HG03432 (cell line): ENCODE data around the gene ZNF581.

Source experiments
- ATAC-seq: cut with Tn5 transposase; IDR thresholded peaks from one replicate; pipeline ENCODE4 v1.9.1; 2021; ENCODE audit warnings: mild to moderate bottlenecking, moderate library complexity; ENCODE audit not compliant: unreplicated experiment

The ZNF581 gene

DNA sequence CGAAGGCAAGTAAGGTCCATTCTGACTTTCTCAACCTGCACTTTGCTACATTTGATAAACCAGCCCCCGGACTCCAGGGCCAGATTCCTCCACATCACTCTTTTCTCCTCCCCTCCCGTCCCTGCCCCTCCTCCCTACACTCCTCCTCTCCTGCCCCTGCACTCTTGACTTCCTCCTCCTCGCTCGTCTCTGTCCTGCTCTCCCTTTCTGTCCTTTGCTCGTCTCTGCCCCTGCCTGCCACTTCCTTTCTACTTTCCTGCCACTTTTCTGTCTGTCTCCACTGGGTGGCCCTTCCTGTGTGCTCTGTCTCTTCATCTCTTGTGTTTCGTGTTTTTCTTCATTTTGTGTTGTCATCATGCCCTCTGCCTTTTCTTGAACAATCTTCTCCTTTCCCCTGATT, 18.4 kb downstream of the ZNF581 start:
- no peak for ATAC-seq

DNA sequence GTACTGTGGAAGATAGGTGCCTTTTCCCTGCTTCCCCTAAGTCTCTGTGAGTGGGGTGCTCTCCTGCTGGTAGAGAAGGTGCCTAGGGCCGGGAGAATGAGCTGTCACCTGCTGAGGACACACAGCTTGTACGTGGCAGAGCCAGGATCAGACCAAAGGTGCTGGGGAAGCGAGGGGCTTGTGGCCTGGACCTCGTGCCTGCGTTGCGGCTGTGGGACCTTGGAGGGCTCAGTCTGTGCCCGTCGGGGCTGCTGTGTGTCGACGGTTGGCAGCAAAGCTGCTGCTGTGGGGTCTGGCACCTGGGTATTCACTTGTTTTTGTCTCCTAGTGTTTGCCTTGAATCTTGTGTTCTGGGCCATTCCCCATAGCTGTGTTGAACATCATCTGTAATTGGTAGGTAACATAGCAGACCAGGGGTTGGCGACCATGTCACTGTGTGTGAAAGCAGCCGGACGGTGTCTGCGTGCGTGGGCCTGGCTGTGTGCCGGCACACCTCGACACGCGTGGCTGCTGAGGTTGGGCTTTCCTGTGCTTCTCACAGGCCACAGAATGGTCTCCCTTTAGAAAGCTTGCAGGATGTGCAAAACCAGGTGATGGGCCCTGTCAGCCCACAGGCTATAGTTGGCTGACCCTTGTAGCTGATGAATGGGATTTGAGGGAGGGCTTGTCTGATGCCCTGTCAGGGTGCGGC, 20.5 kb downstream of the ZNF581 start:
- ATAC-seq = no peak

DNA sequence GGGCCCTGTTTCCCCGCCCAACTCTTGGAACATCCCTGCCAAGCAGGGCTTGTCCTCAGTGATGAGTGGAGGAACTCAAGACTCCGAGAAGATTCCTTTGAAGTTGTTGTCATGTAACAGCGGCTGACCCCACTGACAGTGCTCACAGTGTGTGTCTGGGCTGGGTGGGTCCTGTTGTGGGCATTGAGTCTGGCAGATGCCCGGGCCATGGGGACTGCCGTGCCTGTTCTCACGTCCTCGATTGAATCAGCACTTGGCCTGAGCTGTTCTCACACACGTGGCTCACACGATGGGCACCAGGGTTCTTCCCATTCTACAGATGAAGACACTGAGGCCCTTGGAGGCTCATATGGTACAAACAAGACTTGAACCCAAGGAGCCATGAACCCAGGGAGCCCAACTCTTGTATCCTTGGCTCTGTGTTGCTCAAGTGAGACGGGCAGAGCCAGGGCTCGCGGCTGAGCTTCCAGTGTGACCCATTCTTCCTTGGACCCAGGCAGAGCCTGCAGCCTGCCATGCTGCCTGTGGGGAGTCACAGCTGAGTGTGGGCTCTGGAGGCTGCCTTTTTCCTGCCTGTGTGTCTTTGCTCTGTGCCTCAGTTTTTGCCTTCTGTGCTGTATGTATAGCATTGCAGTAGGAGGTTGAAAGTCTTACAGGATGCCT, 23.0 kb downstream of the ZNF581 start:
- no peak for ATAC-seq

DNA sequence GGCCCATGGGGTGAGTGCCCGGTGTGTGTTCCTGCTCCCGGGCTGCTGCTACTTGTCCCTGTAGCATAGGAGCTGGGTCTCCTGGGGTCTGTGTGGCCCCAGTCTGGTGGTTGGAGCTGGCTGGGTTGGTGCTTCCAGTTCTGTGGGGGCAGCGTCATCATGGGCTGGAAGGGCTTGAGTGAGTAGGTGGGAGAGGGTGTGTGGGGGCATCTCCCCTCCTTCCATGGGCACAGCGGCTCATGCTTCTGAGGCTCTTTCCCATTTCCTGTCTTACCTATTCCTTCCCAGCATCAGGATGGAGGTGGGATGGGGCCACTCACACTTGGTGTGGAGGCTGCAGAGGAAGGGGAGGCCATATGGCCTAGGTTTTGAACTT, 23.5 kb downstream of the ZNF581 start:
- no peak for ATAC-seq

DNA sequence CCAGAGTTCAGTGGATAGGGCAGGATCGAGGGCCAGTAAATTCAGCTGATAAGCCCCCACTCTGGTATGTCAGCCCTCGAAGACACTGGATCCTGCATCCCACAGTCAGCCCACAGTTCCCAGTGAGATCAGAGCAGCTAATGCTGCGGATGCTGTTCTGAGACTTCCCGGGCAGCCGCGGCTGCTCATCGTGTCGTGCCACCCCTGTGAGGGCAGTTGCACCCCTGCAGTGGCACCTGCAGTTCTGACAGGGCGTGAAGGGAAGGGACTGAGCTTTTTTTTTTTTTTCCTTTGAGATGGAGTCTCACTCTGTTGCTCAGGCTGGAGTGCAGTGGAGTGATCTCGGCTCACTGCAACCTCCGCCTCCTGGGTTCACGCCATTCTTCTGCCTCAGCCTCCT, 24.1 kb downstream of the ZNF581 start:
- no peak for ATAC-seq

DNA sequence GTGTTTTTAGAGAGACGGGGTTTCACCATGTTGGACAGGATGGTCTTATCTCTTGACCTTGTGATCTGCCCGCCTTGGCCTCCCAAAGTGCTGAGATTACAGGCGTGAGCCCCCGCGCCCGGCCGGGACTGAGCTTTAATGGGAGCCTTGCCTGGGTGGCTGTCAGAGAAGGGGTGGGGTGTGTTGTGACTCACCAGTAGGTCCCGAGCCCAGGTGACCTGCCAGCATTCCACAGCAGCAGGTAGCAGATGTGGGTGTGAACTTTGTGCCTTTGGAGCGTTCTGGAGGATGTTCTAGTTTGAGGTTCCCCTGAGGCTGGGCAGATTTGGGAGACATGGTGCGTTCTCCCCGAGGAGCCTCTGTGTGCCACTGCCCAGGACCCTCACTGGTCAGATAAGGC, 24.5 kb downstream of the ZNF581 start:
- ATAC-seq = no peak

DNA sequence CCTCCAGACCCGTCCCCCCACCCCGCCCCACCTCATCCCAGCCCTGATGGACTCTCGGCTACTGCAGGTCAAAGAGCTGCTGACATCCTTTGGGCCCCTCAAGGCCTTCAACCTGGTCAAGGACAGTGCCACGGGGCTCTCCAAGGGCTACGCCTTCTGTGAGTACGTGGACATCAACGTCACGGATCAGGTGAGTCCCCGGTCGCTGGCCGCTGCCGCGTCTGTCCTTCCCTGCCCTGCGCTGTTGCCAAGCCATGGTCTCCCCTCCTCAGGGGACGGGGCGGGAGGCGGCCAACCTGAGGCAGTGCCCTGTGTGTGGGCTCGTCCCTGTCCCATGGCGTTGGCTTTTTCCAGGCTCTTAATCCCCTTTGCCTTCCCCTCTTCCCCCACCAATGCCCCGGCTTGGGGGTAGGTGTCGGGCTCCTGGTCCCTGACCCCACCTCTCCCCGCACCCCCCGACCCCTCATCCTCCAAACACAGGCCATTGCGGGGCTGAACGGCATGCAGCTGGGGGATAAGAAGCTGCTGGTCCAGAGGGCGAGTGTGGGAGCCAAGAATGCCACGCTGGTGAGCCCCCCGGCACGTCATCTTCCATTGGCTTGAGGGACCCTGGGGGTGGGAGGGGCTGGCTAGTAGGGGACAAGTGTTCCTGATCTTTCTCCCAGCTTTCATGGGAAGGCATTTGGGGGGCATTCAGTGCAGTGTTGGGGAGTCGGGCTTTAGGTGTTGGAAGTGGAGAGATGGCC, 25.3 kb downstream of the ZNF581 start:
- ATAC-seq = no peak

DNA sequence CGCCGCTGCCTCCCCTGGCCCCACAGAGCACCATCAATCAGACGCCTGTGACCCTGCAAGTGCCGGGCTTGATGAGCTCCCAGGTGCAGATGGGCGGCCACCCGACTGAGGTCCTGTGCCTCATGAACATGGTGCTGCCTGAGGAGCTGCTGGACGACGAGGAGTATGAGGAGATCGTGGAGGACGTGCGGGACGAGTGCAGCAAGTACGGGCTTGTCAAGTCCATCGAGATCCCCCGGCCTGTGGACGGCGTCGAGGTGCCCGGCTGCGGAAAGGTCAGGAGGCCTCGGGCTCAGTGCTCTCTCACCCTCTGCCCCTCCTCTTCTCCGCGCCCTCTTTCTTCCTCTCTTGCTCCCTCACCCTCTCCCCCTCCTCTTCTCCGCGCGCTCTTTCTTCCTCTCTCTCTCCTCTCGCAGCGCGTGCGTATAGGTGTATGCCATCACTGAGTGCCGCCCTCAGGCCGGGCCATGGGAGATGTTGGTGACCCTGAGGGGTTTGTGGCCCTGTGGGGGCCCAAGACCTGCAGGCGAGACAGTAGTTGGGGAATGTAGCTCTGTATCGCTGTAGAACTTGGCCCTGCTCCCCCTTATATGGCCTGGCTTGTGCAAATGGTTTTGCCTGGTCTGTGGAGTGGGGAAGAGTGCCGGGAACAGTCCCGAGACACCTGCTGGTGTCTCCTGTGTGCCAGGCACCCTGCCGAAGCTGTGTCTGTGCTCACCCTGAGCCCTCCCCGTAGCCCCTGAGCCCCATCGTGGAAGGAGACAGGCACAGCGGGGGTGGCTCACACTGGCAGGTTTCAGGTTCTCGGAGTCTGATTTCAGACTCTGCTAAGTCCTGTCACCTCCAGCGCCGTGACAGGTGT, 26.2 kb downstream of the ZNF581 start:
- no peak for ATAC-seq

DNA sequence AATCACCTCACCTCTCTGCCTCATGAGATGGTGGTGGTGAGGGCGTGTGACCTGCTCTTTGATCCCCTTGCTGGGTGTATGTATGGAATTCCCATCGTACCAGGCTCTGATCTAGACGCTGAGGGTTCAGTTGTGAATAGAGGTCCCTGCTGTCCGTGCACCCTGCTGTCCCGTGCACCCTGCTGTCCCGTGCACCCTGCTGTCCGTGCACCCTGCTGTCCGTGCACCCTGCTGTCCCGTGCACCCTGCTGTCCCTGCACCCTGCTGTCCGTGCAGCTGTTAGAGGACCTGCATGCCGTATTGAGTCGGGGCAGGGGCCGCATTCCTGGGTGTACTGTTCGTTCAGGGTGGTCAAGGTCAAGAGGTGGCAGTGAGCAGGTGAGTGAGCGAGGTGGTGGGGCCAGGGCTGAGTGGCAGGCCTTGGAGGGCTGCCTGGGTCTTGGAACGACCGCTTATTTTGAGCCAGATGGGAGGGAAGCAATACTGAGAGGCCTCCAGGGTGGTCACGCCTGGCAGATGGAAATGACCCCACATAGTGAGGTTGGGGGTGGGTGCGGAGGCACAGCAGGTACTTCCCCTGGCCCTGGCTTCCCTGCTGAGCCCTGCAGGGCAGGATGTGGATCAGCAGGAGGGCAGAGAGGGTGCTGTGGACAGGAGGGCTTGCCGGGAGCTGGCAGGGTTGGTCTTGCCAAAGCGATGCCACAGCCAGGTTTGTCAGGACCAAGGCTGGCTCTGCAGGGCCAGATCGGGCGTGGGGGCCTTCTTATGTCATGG, 27.0 kb downstream of the ZNF581 start:
- no peak for ATAC-seq

DNA sequence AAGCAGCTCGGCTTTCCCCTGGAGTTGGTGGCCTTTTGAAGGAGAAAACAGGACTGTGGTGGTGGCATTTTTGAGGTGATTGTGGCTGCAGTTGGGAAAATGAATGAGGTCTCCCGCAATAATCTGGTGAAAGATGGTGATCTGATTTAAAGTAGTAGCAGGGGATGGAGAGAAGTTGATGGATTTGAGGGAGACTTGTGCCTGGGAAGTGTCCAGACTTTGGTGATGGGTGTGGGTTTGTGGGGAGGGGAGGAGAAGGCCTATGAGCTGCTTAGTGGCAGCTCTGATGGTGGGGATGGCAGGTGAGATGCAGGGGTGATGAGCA, 27.6 kb downstream of the ZNF581 start:
- no peak for ATAC-seq

DNA sequence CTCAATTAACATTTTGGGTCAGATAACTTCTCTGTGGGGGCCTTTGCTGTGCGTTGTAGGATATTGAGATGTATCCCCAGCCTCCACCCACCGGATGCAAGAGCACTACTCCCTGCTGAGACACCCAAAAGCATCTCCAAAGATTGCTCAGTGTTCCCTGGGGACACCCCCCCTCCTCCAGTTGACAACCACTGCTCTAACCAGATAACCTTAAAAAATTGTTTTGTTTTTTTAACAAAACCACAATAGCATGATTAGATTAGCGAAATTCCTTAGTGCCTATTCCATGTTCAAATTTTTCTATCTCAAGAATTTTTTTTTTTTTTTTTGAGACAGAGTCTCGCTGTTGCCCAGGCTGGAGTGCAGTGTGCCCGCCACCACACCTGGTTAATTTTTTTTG, 29.0 kb downstream of the ZNF581 start:
- no peak for ATAC-seq

DNA sequence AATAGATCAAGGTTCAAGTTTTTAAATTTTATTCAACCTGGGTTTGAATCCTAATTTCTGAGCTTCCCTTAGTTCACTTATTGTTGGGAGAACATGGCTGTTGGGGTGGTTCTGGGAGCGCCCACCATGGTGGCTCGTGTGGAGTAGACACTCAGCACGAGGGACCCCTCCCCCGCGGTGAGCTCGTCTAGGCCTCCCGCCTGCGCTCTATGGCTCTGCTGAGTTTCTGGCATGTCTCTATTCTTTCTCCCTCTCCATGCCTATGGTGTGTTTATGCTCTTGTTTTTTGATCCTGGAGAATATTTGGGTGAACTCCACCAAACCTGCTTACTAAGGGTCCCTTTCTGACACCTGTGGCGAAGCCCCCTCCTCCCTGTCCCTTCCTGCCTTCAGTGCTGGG, 30.0 kb downstream of the ZNF581 start:
- ATAC-seq = no peak

DNA sequence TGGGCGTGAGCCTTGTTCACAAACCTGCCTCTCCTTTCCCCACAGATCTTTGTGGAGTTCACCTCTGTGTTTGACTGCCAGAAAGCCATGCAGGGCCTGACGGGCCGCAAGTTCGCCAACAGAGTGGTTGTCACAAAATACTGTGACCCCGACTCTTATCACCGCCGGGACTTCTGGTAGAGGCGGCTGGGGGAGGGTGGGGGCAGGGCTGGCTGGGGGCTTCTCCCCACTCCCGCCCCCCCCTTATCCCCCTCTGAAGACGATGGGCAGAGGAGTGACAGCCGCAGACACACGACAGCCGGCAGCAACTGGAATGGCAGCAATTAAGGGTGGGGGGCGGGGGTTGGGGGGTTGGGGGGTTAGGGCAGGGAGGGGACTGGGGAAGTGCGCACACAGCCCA, 30.4 kb downstream of the ZNF581 start:
- no peak for ATAC-seq

DNA sequence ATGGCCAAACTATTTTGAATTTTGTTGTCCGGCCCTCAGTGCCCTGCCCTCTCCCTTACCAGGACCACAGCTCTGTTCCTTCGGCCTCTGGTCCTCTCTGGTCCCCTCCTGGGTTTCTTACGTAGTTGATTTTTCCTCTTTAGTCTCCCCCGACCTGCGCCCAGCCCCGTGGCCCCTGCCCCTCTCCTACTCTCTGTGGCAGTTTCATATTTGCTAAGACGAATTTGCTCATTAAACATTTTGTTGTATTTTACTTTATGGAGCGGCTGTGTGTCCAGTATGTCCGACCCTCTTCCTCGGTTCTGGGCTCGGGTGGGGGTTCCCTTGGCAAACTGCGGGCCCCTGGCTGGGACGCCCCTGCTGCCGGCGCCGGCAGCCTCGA, 31.0 kb downstream of the ZNF581 start:
- ATAC-seq = no peak

DNA sequence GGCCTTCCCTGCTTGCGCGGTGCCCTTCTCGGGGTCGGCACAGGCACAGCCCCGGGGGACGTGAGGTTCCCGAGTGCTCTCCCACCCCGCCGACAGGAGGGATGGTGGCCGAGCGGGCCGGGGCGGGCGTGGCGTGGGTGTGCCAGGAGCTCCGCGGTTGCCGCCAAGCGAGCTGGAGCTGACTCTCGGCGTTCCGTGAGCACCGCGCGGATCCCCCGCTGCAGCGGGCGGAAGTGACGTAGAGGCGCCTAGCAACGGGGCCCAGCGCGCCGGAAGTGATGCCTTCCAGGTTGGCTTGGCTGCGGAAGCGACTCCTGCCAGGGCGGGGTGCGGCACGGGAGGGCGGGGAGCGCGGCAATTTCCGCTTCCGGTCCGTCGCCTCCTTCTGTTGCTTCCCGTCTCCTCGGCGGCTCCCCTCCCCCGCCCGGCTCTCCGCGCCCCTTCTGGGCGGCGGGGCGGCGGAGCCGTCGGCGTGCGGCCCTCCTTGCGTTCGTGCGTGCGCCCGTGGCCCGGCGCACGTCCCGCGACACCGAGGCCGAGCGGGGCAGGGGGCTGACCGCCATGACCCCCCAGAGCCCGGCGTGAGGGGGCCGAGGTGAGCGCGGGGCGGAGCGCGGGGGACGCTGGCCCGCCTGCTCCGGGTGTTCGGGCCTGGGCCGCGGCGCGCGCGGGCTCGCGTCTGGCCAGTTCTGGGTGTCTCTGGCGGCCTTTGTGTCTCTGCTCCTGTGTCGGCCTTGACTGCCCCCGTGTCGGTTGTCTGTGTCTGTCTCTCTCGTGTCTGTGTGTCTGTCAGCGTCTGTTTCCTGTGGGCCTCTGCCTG, 31.6 kb downstream of the ZNF581 start, which contains the start of gene EPN1:
EPN1 (plus strand) TSS at position 386 of the 820 bp plus-strand sequence. CDS start 3,402 bp downstream, outside the sequence.
- peak; percentile 77 for ATAC-seq

DNA sequence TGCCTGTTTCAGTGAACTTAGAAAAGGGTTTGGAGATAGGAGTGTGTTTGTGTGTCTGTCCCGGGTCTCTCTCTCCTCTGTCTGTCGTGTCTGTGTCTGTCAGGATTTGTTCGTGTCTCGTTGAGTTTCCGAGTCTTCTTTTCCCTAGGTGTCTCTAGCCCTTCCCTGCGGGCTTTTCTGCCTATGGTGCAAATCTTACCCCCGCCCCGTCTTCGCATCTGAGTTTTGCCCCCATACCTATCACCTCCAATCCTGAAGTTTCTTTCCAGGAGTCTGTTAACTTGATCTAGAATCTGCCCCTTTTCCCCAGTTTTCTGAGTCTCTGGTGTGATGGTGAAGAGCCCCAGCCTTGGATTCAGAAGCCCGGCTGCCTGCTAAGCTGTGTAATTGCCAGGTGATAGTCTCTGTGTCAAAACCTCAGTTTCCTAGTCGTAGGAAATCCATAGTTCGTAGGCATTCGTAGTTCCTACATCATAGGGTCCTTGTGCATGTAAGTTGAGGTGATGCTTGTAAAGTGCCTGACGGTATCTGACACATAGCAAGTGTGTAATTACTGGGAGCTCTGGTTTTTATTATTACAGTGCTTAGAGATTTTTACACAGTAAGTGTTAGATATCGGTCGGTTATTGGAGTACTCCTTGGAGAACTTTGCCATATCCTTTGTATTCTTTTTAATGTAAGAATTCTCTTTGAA, 32.4 kb downstream of the ZNF581 start:
- no peak for ATAC-seq

DNA sequence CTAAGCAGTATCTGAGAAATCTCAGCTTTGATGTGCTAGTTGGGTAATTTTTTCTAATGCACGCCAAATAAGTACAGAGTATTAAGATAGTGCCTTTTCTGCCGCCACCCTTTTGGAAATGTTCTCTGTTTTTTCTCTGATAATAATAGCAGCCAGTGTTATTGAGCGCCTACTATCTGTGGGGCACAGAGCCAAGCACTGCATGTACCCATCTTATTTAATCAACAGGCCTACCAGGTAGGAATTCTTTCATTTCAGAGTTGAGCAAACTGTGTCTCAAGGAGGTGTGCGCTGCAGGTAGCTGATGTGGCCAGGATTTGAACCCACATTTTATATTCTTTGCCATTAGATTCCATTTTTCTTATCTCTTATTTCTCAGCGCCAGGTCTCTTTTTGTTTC, 32.9 kb downstream of the ZNF581 start:
- ATAC-seq = no peak

DNA sequence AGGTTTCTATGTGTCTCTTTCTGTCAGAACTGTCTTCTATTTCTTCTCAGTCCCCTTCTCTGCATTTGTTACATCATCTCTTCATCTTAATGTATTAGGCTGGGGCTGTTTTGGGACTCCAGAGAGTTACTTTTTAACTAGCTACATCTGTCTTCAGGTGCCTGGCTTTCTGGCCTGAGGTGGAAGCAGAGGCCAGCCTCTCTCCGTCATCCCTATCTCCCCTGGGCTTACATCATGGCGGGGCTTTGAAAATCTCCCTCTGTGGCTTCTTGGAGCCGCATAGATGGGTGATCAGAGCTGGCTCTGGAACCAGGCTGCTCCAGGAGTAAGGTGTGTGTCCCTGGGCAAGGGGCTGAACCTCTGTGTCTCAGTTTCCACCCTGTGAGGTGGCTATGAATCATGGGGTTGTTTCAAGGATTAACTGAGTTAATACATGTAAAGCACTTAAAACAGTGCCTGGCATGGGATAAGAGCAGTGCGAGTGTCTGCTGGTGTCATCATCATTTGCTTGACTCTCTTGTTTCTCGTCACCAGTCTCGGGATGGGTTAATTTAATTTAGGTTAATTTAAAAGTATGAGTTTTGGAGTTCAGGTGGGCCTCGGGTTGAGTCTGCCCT, 33.5 kb downstream of the ZNF581 start:
- ATAC-seq = no peak

DNA sequence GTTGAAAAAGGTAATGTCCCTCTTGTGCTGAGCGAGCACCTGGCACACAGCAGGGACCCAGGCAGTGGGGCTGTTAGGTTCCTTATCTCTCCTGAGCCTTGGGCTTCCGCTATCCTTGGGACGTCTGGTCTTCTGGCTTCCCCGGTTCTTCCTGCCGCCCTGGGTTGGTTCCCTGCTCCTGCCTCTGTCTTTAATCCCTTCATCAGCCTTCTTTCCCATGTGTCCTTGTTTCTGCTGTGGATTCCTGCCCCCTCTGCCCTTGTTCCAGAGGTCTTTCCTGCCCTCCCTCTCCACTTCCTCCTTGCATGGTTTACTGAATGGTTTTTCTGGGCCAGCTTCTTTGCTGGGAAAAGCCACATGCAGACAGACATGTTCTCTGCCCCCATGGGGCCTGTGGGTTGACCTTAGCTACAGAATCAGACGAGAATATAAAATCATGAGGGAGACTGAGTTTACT, 34.2 kb downstream of the ZNF581 start:
- ATAC-seq = no peak
